Measurements from ENCODE around the gene GTPBP3.

GRCh38 chr19:17300992-17301619 lies 36.2 kb upstream of the GTPBP3 start:
- TF ChIP-seq POLR2AphosphoS5 (IDR thresholded peaks at IDR 0.05; ENCODE audit: borderline replicate concordance, low read depth, low read length) = no peak
- TF ChIP-seq EZH2 (IDR thresholded peaks at IDR 0.05) = no peak
